HepG2 (cell line): ENCODE data around the gene ZNF132. TPM values are rescaled to one million over a fixed set of nuclear protein-coding genes. Genes with fewer than 3 reads are reported as not detected.

Source experiments
- BCL6 ChIP-seq: IDR thresholded peaks from 2 replicates; pipeline ENCODE4 v1.6.1; 2016; ENCODE audit warnings: missing genetic modification reagents, missing compliant biosample characterization
- EED ChIP-seq: sonication (generic); formaldehyde crosslinking; IDR thresholded peaks from 2 replicates; pipeline ENCODE4 v1.5.0; 2020; ENCODE audit warnings: mild to moderate bottlenecking, missing genetic modification reagents
- MTA1 ChIP-seq: sonication (generic); formaldehyde crosslinking; IDR thresholded peaks from 2 replicates; pipeline ENCODE4 v1.4.0; 2020; ENCODE audit warnings: missing genetic modification reagents, mild to moderate bottlenecking, borderline replicate concordance
- NFKB2 ChIP-seq: sonication (generic); formaldehyde crosslinking; IDR thresholded peaks from 2 replicates; pipeline ENCODE4 v1.4.0; 2020; ENCODE audit warnings: missing genetic modification reagents, borderline replicate concordance
- NFRKB ChIP-seq: fragments of 450-650 bp; IDR thresholded peaks from 2 replicates; pipeline ENCODE4 v1.6.1; 2017
- NR1H2 ChIP-seq: sonication (generic); formaldehyde crosslinking; IDR thresholded peaks from 2 replicates; pipeline ENCODE4 v1.8.1; 2022; ENCODE audit warnings: low read depth, missing genetic modification reagents, borderline replicate concordance
- PAF1 ChIP-seq: IDR thresholded peaks from 2 replicates; pipeline ENCODE4 v1.6.1; 2016; ENCODE audit warnings: missing genetic modification reagents, missing compliant biosample characterization
- RARA ChIP-seq: IDR thresholded peaks from 2 replicates; pipeline ENCODE4 v1.6.1; 2016; ENCODE audit warnings: missing genetic modification reagents, missing compliant biosample characterization
- RFX1 ChIP-seq: fragments of 450-650 bp; IDR thresholded peaks from 2 replicates; pipeline ENCODE4 v1.6.1; 2017
- ZNF264 ChIP-seq: sonication (generic); formaldehyde crosslinking; IDR thresholded peaks from 2 replicates; pipeline ENCODE4 v1.4.0; 2020; ENCODE audit warnings: missing genetic modification reagents
- ZNF530 ChIP-seq: sonication (generic); formaldehyde crosslinking; IDR thresholded peaks from 2 replicates; pipeline ENCODE4 v1.5.0; 2020; ENCODE audit warnings: low read depth, mild to moderate bottlenecking, missing genetic modification reagents
- ZNF781 ChIP-seq: sonication (generic); formaldehyde crosslinking; IDR thresholded peaks from 2 replicates; pipeline ENCODE4 v1.5.1; 2020; ENCODE audit warnings: borderline replicate concordance, mild to moderate bottlenecking, missing genetic modification reagents; ENCODE audit errors: not compliant biosample characterization
- ZSCAN25 ChIP-seq: sonication (generic); formaldehyde crosslinking; IDR thresholded peaks from 2 replicates; pipeline ENCODE4 v1.8.0; 2022; ENCODE audit warnings: mild to moderate bottlenecking, missing genetic modification reagents
- polyA plus RNA-seq, 8 experiments: library from polyadenylated mRNA; depleted of rRNA in 3 of 8; stranded (reverse) in 7 of 8; unstranded in 1 of 8; fragments of >200 nt; fragmentation: Illumina TruSeq in 4 of 8; extraction: Trizol in 4 of 8; gene quantifications; 2 replicates each; pipeline versions ENCODE4 v1.2.1 to v1.2.3, GENCODE V29; 2011 to 2016; ENCODE audit warnings: low read depth in 4 of 8, missing spikeins in 1 of 8, mixed read lengths in 1 of 8; ENCODE audit not compliant: insufficient read depth in 1 of 8
- total RNA-seq, 5 experiments: library from RNA; depleted of rRNA; stranded (reverse); fragments of >200 nt; fragmentation: Illumina TruSeq; extraction: Trizol; gene quantifications; 2 replicates each; pipeline ENCODE4 v1.2.3, GENCODE V29; 2016; ENCODE audit warnings: low read depth in 1 of 5
- TF ChIP-seq, protein P1 (sequence below): sonication (generic); formaldehyde crosslinking; IDR thresholded peaks from 2 replicates; pipeline ENCODE4 v1.5.0; 2020; ENCODE audit warnings: mild to moderate bottlenecking, missing genetic modification reagents, borderline replicate concordance

ZNF132 gene
- total and polyA plus RNA-seq, 2 of the 13 experiments (the other 11 are each of a cell fraction or from before 2014, with no cell fraction given): not detected

- TF ChIP-seq, protein P1, sequence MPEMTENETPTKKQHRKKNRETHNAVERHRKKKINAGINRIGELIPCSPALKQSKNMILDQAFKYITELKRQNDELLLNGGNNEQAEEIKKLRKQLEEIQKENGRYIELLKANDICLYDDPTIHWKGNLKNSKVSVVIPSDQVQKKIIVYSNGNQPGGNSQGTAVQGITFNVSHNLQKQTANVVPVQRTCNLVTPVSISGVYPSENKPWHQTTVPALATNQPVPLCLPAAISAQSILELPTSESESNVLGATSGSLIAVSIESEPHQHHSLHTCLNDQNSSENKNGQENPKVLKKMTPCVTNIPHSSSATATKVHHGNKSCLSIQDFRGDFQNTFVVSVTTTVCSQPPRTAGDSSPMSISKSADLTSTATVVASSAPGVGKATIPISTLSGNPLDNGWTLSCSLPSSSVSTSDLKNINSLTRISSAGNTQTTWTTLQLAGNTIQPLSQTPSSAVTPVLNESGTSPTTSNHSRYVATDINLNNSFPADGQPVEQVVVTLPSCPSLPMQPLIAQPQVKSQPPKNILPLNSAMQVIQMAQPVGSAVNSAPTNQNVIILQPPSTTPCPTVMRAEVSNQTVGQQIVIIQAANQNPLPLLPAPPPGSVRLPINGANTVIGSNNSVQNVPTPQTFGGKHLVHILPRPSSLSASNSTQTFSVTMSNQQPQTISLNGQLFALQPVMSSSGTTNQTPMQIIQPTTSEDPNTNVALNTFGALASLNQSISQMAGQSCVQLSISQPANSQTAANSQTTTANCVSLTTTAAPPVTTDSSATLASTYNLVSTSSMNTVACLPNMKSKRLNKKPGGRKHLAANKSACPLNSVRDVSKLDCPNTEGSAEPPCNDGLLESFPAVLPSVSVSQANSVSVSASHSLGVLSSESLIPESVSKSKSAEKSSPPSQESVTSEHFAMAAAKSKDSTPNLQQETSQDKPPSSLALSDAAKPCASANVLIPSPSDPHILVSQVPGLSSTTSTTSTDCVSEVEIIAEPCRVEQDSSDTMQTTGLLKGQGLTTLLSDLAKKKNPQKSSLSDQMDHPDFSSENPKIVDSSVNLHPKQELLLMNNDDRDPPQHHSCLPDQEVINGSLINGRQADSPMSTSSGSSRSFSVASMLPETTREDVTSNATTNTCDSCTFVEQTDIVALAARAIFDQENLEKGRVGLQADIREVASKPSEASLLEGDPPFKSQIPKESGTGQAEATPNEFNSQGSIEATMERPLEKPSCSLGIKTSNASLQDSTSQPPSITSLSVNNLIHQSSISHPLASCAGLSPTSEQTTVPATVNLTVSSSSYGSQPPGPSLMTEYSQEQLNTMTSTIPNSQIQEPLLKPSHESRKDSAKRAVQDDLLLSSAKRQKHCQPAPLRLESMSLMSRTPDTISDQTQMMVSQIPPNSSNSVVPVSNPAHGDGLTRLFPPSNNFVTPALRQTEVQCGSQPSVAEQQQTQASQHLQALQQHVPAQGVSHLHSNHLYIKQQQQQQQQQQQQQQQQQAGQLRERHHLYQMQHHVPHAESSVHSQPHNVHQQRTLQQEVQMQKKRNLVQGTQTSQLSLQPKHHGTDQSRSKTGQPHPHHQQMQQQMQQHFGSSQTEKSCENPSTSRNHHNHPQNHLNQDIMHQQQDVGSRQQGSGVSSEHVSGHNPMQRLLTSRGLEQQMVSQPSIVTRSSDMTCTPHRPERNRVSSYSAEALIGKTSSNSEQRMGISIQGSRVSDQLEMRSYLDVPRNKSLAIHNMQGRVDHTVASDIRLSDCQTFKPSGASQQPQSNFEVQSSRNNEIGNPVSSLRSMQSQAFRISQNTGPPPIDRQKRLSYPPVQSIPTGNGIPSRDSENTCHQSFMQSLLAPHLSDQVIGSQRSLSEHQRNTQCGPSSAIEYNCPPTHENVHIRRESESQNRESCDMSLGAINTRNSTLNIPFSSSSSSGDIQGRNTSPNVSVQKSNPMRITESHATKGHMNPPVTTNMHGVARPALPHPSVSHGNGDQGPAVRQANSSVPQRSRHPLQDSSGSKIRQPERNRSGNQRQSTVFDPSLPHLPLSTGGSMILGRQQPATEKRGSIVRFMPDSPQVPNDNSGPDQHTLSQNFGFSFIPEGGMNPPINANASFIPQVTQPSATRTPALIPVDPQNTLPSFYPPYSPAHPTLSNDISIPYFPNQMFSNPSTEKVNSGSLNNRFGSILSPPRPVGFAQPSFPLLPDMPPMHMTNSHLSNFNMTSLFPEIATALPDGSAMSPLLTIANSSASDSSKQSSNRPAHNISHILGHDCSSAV: no peak
- no peak for TF ChIP-seq RARA (CRISPR knock-in tag)
- no peak for TF ChIP-seq PAF1
- TF ChIP-seq NR1H2 (CRISPR knock-in tag): no peak
- no peak for TF ChIP-seq NFRKB
- TF ChIP-seq ZNF781: peak; percentile 92
- no peak for TF ChIP-seq ZNF264 (CRISPR knock-in tag)
- TF ChIP-seq EED (CRISPR knock-in tag): no peak
- peak; percentile 43; the same call in 1 of the 2 replicates for TF ChIP-seq NFKB2 (CRISPR knock-in tag)
- TF ChIP-seq ZSCAN25 (CRISPR knock-in tag): no peak; the same call in 1 of the 2 replicates
- TF ChIP-seq RFX1: peak; percentile 89
- no peak for TF ChIP-seq ZNF530 (CRISPR knock-in tag)
- no peak for TF ChIP-seq BCL6 (CRISPR knock-in tag)
- TF ChIP-seq MTA1 (CRISPR knock-in tag): peak; percentile 51; the same call in 1 of the 2 replicates
Measured at GRCh38 chr19:58408152-58409009, 31.6 kb downstream of the ZNF132 start, which contains the start of gene ZNF584 (continued).
